ENCODE results near the gene C1QTNF2.
"Not testable (repeated sequence)": the region's sequence is repeated elsewhere in the genome, so short reads cannot be mapped to it uniquely, and the experiment has no call there.

C1QTNF2 gene

GRCh38 chr5:160348080-160348479, 22.3 kb downstream of the C1QTNF2 start:
- H3K27ac ChIP-seq: no peak overlapping the region
- no peak for DNase-seq (ENCODE audit: low read depth, low spot score)

- H3K27ac ChIP-seq: no peak overlapping the region
- DNase-seq (ENCODE audit: low read depth, low spot score): no peak
Observed at GRCh38 chr5:160347448-160347847, 23.0 kb downstream of the C1QTNF2 start.

- no peak overlapping the region for H3K27ac ChIP-seq
- no peak for DNase-seq (ENCODE audit: low read depth, low spot score)
Observed at GRCh38 chr5:160342413-160342941, 27.9 kb downstream of the C1QTNF2 start.

- H3K27ac ChIP-seq: no peak overlapping the region
- no peak for DNase-seq (ENCODE audit: low read depth, low spot score)
Observed at GRCh38 chr5:160341309-160341870, 29.0 kb downstream of the C1QTNF2 start.

GRCh38 chr5:160340513-160340912, 29.9 kb downstream of the C1QTNF2 start:
- DNase-seq (ENCODE audit: low read depth, low spot score): not testable (repeated sequence)

GRCh38 chr5:160339406-160340130, 30.9 kb downstream of the C1QTNF2 start:
- H3K27ac ChIP-seq: no peak overlapping the region
- no peak for DNase-seq (ENCODE audit: low read depth, low spot score)

More at GRCh38 chr5:160340513-160340912, 29.9 kb downstream of the C1QTNF2 start:
- H3K27ac ChIP-seq: not testable (repeated sequence)

- not testable (repeated sequence) for DNase-seq (ENCODE audit: low read depth, low spot score); H3K27ac ChIP-seq
Observed at GRCh38 chr5:160334716-160335115, 35.7 kb downstream of the C1QTNF2 start.

- DNase-seq (ENCODE audit: low read depth, low spot score): no peak
- H3K27ac ChIP-seq: peak overlapping the region; percentile 11
Observed at GRCh38 chr5:160333721-160334120, 36.7 kb downstream of the C1QTNF2 start.

GRCh38 chr5:160330212-160330611, 40.2 kb downstream of the C1QTNF2 start:
- DNase-seq (ENCODE audit: low read depth, low spot score): no peak
- no peak overlapping the region for H3K27ac ChIP-seq

- H3K27ac ChIP-seq: no peak overlapping the region
- no peak for DNase-seq (ENCODE audit: low read depth, low spot score)
Observed at GRCh38 chr5:160327818-160328217, 42.6 kb downstream of the C1QTNF2 start.

- no peak overlapping the region for H3K27ac ChIP-seq
- no peak for DNase-seq (ENCODE audit: low read depth, low spot score)
Observed at GRCh38 chr5:160326981-160327380, 43.4 kb downstream of the C1QTNF2 start.

- DNase-seq (ENCODE audit: low read depth, low spot score): no peak
- no peak overlapping the region for H3K27ac ChIP-seq
Observed at GRCh38 chr5:160325716-160326115, 44.7 kb downstream of the C1QTNF2 start.

GRCh38 chr5:160324886-160325285, 45.5 kb downstream of the C1QTNF2 start:
- no peak for DNase-seq (ENCODE audit: low read depth, low spot score)

GRCh38 chr5:160318409-160318808, 52.0 kb downstream of the C1QTNF2 start:
- H3K27ac ChIP-seq: no peak overlapping the region
- no peak for DNase-seq (ENCODE audit: low read depth, low spot score)

More at GRCh38 chr5:160324886-160325285, 45.5 kb downstream of the C1QTNF2 start:
- H3K27ac ChIP-seq: no peak overlapping the region

GRCh38 chr5:160317434-160317833, 53.0 kb downstream of the C1QTNF2 start:
- peak overlapping the region; percentile 86 for H3K27ac ChIP-seq
- no peak for DNase-seq (ENCODE audit: low read depth, low spot score)

GRCh38 chr5:160315968-160316367, 54.5 kb downstream of the C1QTNF2 start:
- peak; percentile 69 for DNase-seq (ENCODE audit: low read depth, low spot score)
- H3K27ac ChIP-seq: peak overlapping the region; percentile 86

GRCh38 chr5:160312960-160313727, 57.3 kb downstream of the C1QTNF2 start:
- H3K27ac ChIP-seq: peak overlapping the region; percentile 46
- no peak for DNase-seq (ENCODE audit: low read depth, low spot score)

GRCh38 chr5:160312134-160312959, 58.1 kb downstream of the C1QTNF2 start, which contains the start of gene CCNJL:
Gene CCNJL (minus strand): TSS chr5:160312564. CDS start chr5:160311923, 641 bp downstream.
- DNase-seq (ENCODE audit: low read depth, low spot score): no peak
- peak within 1 kb of the TSS; percentile 46 for H3K27ac ChIP-seq

- DNase-seq (ENCODE audit: low read depth, low spot score): no peak
- peak overlapping the region; percentile 46 for H3K27ac ChIP-seq
Observed at GRCh38 chr5:160311491-160312133, 58.8 kb downstream of the C1QTNF2 start.

Measured in epithelial cell of prostate (primary cell).